Right lobe of liver (tissue), 6 donors: ENCODE measurements around the gene MYO1B. TPM values are rescaled to one million over a fixed set of nuclear protein-coding genes. Genes with fewer than 3 reads are reported as not detected.

Experiments
- ATAC-seq, 4 donors: fragments of 200-7000 bp; cut with Tn5 transposase; one replicate each; pipeline ENCODE4 v1.9.1; 2020; ENCODE audit warnings: mild to moderate bottlenecking in 4 of 4, moderate library complexity in 4 of 4
- DNase-seq, 3 donors: peaks; one replicate each; pipeline ENCODE4 v3.0.0-alpha.2; 2020
- H3K27ac ChIP-seq, 3 donors: fragments of 200-600 bp; one replicate each; pipeline ENCODE4 v1.8.0; 2022
- H3K27me3 ChIP-seq, 2 donors: fragments of 200-600 bp; one replicate each; pipeline ENCODE4 v1.8.0; 2022
- H3K36me3 ChIP-seq, 4 donors: fragments of 200-600 bp; sonication (generic) in 1 of 4; one replicate each; pipeline versions ENCODE4 v1.5.1 to v1.8.0; 2017 to 2022; ENCODE audit warnings: control low read depth in 1 of 4
- H3K4me1 ChIP-seq, 4 donors: fragments of 200-600 bp; sonication (generic) in 1 of 4; one replicate each; pipeline versions ENCODE4 v1.5.1 to v1.8.0; 2017 to 2022; ENCODE audit warnings: control low read depth in 1 of 4
- H3K4me3 ChIP-seq, 3 donors: fragments of 200-600 bp; one replicate each; pipeline ENCODE4 v1.8.0; 2022
- H3K9me3 ChIP-seq, 4 donors: fragments of 200-600 bp; sonication (generic) in 1 of 4; one replicate each; pipeline versions ENCODE4 v1.5.1 to v1.8.0; 2017 to 2022; ENCODE audit warnings: control low read depth in 1 of 4
- POLR2A ChIP-seq: fragments of 450-650 bp; IDR thresholded peaks from one replicate; pipeline ENCODE4 v1.6.1; 2017; ENCODE audit warnings: antibody characterized with exemption, mild to moderate bottlenecking
- WGBS: methylation state at CpG from one replicate; pipeline ENCODE4 v1.1.6; 2018; ENCODE audit warnings: low coverage, low lambda C conversion rate; ENCODE audit not compliant: insufficient coverage; ENCODE audit errors: missing lambda C conversion rate; 5-methylcytosine and 5-hydroxymethylcytosine counted together
- intact Hi-C, 2 donors: fragments of 100-400 bp; cut with DNase I; formaldehyde crosslinking; loops; one replicate each; pipeline versions ENCODE4 v1.11.2 to v1.14.1; 2022
- total RNA-seq, 6 experiments: library from RNA; depleted of rRNA in 2 of 6; stranded (reverse); fragments of >200 nt in 2 of 6; fragmentation: NEBNext Ultra II Directional in 3 of 6; extraction: Animal tissue kit (Norgen Biotek cat#: 25700) in 3 of 6; gene quantifications; one replicate each; pipeline versions ENCODE4 v1.1.0 to v1.2.4, GENCODE V29; 2016 to 2023
- TF ChIP-seq, protein P1 (sequence below), 4 donors: fragments of 200-600 bp in 3 of 4; fragments of 450-650 bp in 1 of 4; IDR thresholded peaks; one replicate each; pipeline versions ENCODE4 v1.5.1 to v1.8.0; 2016 to 2022; ENCODE audit warnings: antibody characterized with exemption in 4 of 4, mild to moderate bottlenecking in 2 of 4
- donor health status: DM: no; HTN: yes; CAD: no.
- donor health status: DM: no; HTN: no; CAD: no.
- donor health status: DM: no; HTN: no; CAD: no.
- donor health status: DM: no; HTN: yes; CAD: no.
- donor health status: DM: no; HTN: yes; CAD: no.

The MYO1B gene
- total RNA-seq, 6 experiments from 2014 or later, result 171 to 273 (median 221) TPM

DNA sequence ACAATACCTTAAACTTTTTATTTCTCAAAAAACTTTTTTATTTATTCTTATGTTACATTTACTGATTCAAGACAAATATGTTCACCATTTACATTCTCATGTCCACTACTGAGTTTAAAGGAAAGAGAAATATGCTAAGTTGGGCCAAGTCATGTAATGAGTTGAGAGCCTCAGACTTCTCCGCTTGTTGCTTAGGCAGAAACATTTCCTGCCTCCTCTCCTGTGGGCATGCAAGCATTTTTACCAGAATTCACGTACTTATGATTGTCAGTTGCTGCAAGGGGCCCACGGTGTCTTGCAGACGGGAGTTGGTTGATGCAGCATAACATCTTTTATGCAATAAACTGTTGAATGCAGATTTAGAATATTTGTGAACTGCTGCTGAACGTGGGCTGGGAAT is 51.8 kb downstream of the MYO1B start:
- WGBS, result 77% methylated on average over 5 of the region's 5 CpGs
- no peak overlapping the region for H3K27ac ChIP-seq
- DNase-seq, result no peak
- peaks cover 0 to 42% (median 8%) of the 10 kb centered on the region in 4 donors for H3K4me1 ChIP-seq
- no peak for TF ChIP-seq POLR2A
- TF ChIP-seq, protein P1, sequence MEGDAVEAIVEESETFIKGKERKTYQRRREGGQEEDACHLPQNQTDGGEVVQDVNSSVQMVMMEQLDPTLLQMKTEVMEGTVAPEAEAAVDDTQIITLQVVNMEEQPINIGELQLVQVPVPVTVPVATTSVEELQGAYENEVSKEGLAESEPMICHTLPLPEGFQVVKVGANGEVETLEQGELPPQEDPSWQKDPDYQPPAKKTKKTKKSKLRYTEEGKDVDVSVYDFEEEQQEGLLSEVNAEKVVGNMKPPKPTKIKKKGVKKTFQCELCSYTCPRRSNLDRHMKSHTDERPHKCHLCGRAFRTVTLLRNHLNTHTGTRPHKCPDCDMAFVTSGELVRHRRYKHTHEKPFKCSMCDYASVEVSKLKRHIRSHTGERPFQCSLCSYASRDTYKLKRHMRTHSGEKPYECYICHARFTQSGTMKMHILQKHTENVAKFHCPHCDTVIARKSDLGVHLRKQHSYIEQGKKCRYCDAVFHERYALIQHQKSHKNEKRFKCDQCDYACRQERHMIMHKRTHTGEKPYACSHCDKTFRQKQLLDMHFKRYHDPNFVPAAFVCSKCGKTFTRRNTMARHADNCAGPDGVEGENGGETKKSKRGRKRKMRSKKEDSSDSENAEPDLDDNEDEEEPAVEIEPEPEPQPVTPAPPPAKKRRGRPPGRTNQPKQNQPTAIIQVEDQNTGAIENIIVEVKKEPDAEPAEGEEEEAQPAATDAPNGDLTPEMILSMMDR (IDR thresholded peaks at IDR 0.05), result no peak
- no peaks in the 10 kb centered on the region for H3K27me3 ChIP-seq
- peaks cover 0 to 17% (median 0%) of the 10 kb centered on the region in 4 donors for H3K36me3 ChIP-seq
- no peak overlapping the region for H3K4me3 ChIP-seq
- no peaks in the 10 kb centered on the region for H3K9me3 ChIP-seq
- ATAC-seq, result no peak
- intact Hi-C loops, result no loop called here

DNA sequence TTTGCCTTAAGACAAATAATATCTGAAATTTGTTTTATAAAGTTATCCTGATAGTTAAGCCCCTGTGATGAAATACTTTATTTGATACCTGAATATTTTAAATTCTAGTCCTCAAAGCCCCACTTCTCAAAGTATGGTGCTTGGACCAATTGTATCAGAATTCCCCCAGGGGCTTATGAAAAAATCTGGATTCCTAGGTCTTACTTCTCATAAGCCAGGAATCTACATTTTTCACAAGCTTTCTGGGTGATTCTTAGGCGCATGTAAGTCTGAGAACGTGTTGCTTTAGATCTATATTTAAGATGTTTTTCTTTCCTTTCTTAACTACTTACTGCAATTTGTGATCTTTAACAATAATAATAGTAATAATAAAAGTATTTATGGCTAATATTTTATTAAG is 53.1 kb downstream of the MYO1B start:
- Histone ChIP-seq H3K4me1 (peaks cover 0 to 47% (median 13%) of the 10 kb centered on the region in 4 donors), H3K27me3 (no peaks in the 10 kb centered on the region), H3K36me3 (peaks cover 0 to 17% (median 0%) of the 10 kb centered on the region in 4 donors), H3K4me3 (no peak overlapping the region), H3K27ac (no peak overlapping the region), H3K9me3 (no peaks in the 10 kb centered on the region)
- intact Hi-C loops, result no loop called here
- ATAC-seq (no peak), DNase-seq (no peak)
- TF ChIP-seq POLR2A, result no peak
- 86% methylated on average over 2 of the region's 2 CpGs for WGBS

- Histone ChIP-seq H3K9me3 (no peaks in the 10 kb centered on the region), H3K36me3 (peaks cover 0 to 17% (median 0%) of the 10 kb centered on the region in 4 donors), H3K27ac (no peak overlapping the region), H3K4me3 (no peak overlapping the region), H3K4me1 (peaks cover 0 to 47% (median 14%) of the 10 kb centered on the region in 4 donors), H3K27me3 (no peaks in the 10 kb centered on the region)
- WGBS, result 0% methylated on average over 1 of the region's 2 CpGs
- ATAC-seq (no peak), DNase-seq (no peak)
- intact Hi-C loops, result no loop called here
- TF ChIP-seq, protein P1 (IDR thresholded peaks at IDR 0.05), result no peak
- no peak for TF ChIP-seq POLR2A
These were observed 53.8 kb downstream of the MYO1B start for GRCh38 chr2:191299010-191299409.

GRCh38 chr2:191299866-191300265 is 54.7 kb downstream of the MYO1B start:
- H3K9me3 ChIP-seq, result no peaks in the 10 kb centered on the region
- no peak for TF ChIP-seq POLR2A
- TF ChIP-seq, protein P1 (IDR thresholded peaks at IDR 0.05), result no peak
- H3K27me3 ChIP-seq, result no peaks in the 10 kb centered on the region
- DNase-seq (no peak), ATAC-seq (no peak)
- intact Hi-C loops, result no loop called here
- peaks cover 0 to 17% (median under 1%) of the 10 kb centered on the region in 4 donors for H3K36me3 ChIP-seq
- H3K4me1 ChIP-seq, result peaks cover 0 to 47% (median 16%) of the 10 kb centered on the region in 4 donors
- WGBS, result 86% methylated on average over 1 of the region's 1 CpG
- H3K27ac ChIP-seq, result no peak overlapping the region
- H3K4me3 ChIP-seq, result no peak overlapping the region

GRCh38 chr2:191301971-191302370 is 56.8 kb downstream of the MYO1B start:
- ATAC-seq (no peak), DNase-seq (no peak)
- 93% methylated on average over 3 of the region's 3 CpGs for WGBS
- intact Hi-C loops, result no loop called here
- Histone ChIP-seq H3K27ac (no peak overlapping the region), H3K4me1 (peaks cover 0 to 49% (median 17%) of the 10 kb centered on the region in 4 donors), H3K27me3 (no peaks in the 10 kb centered on the region), H3K36me3 (peaks cover 0 to 12% (median 1%) of the 10 kb centered on the region in 4 donors), H3K9me3 (no peaks in the 10 kb centered on the region), H3K4me3 (no peak overlapping the region)
- TF ChIP-seq, protein P1 (IDR thresholded peaks at IDR 0.05), result no peak
- TF ChIP-seq POLR2A, result no peak
